Measurements from ENCODE around the gene SDF2L1.
"Not testable (repeated sequence)": the region's sequence is repeated elsewhere in the genome, so short reads cannot be mapped to it uniquely, and the experiment has no call there.

Gene SDF2L1

DNA sequence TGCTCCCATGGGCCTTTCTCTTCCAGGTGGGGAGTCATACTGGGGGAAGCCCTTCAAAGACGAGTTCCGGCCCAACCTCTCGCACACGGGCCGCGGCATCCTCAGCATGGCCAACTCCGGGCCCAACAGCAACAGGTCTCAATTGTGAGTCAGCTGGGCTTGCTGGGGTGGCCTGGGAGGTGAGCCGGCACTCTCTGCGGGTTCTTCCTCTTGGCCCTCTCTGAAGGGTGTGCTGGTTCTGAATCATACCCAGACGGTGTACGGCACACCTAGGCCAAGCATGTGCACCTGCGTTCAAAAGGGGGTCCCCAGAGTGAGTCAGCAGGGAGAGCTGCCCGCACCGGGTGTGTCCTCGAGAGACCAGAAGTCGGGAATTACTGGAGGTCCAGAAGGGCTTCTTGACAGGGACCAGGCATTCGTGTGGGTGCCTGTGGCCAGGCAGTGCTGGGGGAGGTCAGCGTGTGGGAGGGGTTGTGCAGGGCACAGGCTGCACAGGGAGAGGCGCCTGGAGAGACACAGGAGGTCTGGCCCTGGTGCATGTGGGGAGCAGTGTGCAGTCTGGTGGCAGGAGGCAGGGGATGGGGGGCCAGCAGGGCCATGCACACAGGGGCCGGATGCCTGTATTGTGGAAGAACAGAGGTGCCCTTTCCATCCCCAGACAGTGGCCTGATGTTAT lies 46.7 kb downstream of the SDF2L1 start:
- no peak for DNase-seq

DNA sequence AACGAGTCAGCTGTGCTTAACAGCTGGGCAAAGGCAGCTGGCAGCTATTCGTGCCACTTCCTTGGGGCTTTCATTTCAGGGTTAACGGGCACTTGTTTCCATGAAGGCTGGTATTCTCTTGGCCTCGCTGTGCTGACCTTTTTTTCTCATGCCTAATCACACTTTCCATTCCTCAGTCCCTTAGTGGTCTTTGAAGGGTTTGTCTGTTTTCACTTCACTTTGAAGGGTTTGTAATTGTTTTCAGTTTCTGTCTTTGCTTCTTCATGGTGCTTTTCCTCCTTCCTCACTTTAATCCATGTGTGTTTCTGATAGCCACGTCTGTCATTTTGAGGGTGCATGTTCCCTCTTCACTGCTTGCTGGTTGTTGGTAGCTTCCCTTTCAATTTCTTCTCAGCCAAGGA lies 48.3 kb downstream of the SDF2L1 start:
- DNase-seq: no peak

DNA sequence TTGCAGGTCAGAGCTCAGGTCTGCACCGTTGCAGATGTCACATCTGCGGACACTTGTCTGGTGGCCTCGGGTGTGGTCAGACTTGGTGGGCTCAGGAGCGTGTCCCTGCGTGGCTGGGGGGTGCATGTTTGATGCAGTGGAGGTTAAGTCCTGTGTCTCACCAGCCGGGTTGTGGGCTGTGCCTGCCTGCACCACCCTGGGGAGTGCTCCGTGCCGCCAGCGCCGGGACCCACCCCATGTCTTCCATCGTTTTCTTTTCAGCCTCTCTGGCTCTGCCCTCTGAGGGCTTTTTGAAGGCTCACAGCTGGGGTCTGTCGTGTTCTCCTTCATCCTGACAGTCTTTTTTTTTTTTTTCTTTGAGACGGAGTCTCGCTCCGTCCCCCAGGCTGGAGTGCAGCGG lies 49.7 kb downstream of the SDF2L1 start:
- DNase-seq: no peak

DNA sequence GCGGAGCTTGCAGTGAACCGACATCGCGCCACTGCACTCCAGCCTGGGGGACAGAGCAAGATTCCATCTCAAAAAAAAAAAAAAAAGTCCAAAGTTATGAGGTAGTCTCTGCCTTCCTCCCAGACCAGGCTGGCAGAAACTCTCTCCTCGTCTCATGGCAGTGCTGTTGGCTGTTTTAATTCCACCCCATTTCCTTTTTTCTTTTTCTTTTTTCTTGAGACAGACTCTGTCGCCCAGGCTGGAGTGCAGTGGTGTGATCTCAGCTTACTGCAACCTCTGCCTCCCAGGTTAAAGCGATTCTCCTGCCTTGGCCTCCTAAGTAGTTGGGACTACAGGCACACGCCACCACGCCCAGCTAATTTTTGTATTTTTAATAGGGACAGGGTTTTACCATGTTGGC lies 50.8 kb downstream of the SDF2L1 start:
- not testable (repeated sequence) for DNase-seq

DNA sequence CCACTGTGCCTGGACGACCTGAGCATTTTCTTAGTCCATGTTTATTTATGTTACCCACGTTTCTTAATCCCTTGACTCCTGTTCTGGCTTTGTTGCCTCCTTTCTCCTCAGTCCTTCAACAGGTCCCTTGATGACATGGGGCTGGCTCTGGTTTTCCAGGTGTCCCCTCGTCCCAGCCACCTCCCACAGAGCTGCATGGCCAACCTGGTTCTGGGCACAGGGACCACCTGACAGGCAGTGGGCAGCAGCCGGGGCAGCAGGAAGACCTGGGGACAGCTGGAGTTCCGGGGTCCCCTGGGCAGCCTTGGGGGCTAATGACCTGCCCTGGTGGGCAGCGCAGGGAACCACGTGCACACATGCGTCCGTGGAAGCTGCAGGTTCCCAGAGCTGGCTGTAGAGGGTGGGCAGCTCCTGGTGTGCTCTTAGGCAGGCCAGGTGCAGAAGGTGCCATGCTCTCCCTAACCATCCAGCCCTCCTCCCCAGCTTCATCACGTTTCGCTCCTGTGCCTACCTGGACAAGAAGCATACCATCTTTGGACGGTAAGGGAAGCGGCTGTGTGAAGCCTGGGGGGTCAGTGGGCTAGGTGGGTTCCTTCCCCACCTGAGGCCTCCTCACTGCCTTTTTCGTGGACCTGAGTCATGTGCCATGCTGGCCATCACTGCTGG lies 51.4 kb downstream of the SDF2L1 start:
- DNase-seq: no peak

Data from NCI-H226 (cell line).